ENCODE results near the gene LHX2.

- TF ChIP-seq CTCF (IDR thresholded peaks at IDR 0.05) (no peak), POLR2A (IDR thresholded peaks at IDR 0.05) (no peak)
These were observed 1.9 kb upstream of the LHX2 start for GRCh38 chr9:124009531-124010217.
